ENCODE measurements around the gene GAK.

GRCh38 chr4:853416-853781 is 78.7 kb downstream of the GAK start:
- TF ChIP-seq CTCF (conservative IDR thresholded peaks at IDR 0.05; ENCODE audit: low read depth, low read length), result no peak
- TF ChIP-seq EZH2 (IDR thresholded peaks at IDR 0.05; ENCODE audit: low read length, unreplicated experiment), result no peak
